ENCODE measurements around the gene GRID1.

Gene GRID1

GRCh38 chr10:86230557-86231180, 135.9 kb downstream of the GRID1 start:
- DNase-seq (ENCODE audit: low read depth, low spot score), result no peak

GRCh38 chr10:86229811-86230556, 136.6 kb downstream of the GRID1 start:
- DNase-seq (ENCODE audit: low read depth, low spot score), result no peak

- DNase-seq (ENCODE audit: low read depth, low spot score), result no peak
These were observed 137.2 kb downstream of the GRID1 start for GRCh38 chr10:86229376-86229775.

- DNase-seq (ENCODE audit: low read depth, low spot score), result no peak
These were observed 138.9 kb downstream of the GRID1 start for GRCh38 chr10:86227501-86228258.

- DNase-seq (ENCODE audit: low read depth, low spot score), result no peak
These were observed 139.8 kb downstream of the GRID1 start for GRCh38 chr10:86226781-86227201.

- DNase-seq (ENCODE audit: low read depth, low spot score), result no peak
These were observed 140.6 kb downstream of the GRID1 start for GRCh38 chr10:86226016-86226415.

- no peak for DNase-seq (ENCODE audit: low read depth, low spot score)
These were observed 141.4 kb downstream of the GRID1 start for GRCh38 chr10:86225103-86225782.

- no peak for DNase-seq (ENCODE audit: low read depth, low spot score)
These were observed 142.1 kb downstream of the GRID1 start for GRCh38 chr10:86224354-86225102.

- DNase-seq (ENCODE audit: low read depth, low spot score), result no peak
These were observed 143.3 kb downstream of the GRID1 start for GRCh38 chr10:86223256-86223655.

- no peak for DNase-seq (ENCODE audit: low read depth, low spot score)
These were observed 143.9 kb downstream of the GRID1 start for GRCh38 chr10:86222687-86223086.

GRCh38 chr10:86222336-86222650, 144.3 kb downstream of the GRID1 start:
- DNase-seq (ENCODE audit: low read depth, low spot score), result no peak

- DNase-seq (ENCODE audit: low read depth, low spot score), result no peak
These were observed 144.9 kb downstream of the GRID1 start for GRCh38 chr10:86221442-86222335.

- DNase-seq (ENCODE audit: low read depth, low spot score), result no peak
These were observed 146.0 kb downstream of the GRID1 start for GRCh38 chr10:86220626-86221025.

- DNase-seq (ENCODE audit: low read depth, low spot score), result no peak
These were observed 147.3 kb downstream of the GRID1 start for GRCh38 chr10:86219271-86219670.

- DNase-seq (ENCODE audit: low read depth, low spot score), result no peak
These were observed 147.8 kb downstream of the GRID1 start for GRCh38 chr10:86218842-86219241.

- DNase-seq (ENCODE audit: low read depth, low spot score), result no peak
These were observed 148.4 kb downstream of the GRID1 start for GRCh38 chr10:86218160-86218559.

GRCh38 chr10:86217371-86218080, 149.1 kb downstream of the GRID1 start:
- DNase-seq (ENCODE audit: low read depth, low spot score), result no peak

GRCh38 chr10:86216886-86217285, 149.7 kb downstream of the GRID1 start:
- DNase-seq (ENCODE audit: low read depth, low spot score), result no peak

- DNase-seq (ENCODE audit: low read depth, low spot score), result no peak
These were observed 150.9 kb downstream of the GRID1 start for GRCh38 chr10:86215712-86216111.

- no peak for DNase-seq (ENCODE audit: low read depth, low spot score)
These were observed 151.5 kb downstream of the GRID1 start for GRCh38 chr10:86215046-86215445.
